GM18951 (cell line): ENCODE data around the gene PRKN.

Experiments
- POLR2A ChIP-seq: IDR thresholded peaks from 4 replicates; pipeline ENCODE4 v1.6.1; 2011; ENCODE audit warnings: mild to moderate bottlenecking; ENCODE audit not compliant: insufficient read length, insufficient read depth; ENCODE audit errors: extremely low read depth
- in situ Hi-C: fragments of 300-500 bp; cut with MboI; formaldehyde crosslinking; loops from one replicate; pipeline ENCODE4 v1.12.0; 2022; ENCODE audit warnings: low sequenced_read_pairs, mixed read lengths, inconsistent platforms; ENCODE audit not compliant: unreplicated experiment

PRKN gene

GRCh38 chr6:161847628-161848027, 879.9 kb downstream of the PRKN start:
- in situ Hi-C loops: no loop called here
- no peak for TF ChIP-seq POLR2A

- in situ Hi-C loops: no loop called here
- no peak for TF ChIP-seq POLR2A
Measured at GRCh38 chr6:161844804-161845203, 882.8 kb downstream of the PRKN start.

- TF ChIP-seq POLR2A: no peak
- in situ Hi-C loops: no loop called here
Measured at GRCh38 chr6:161843066-161843465, 884.5 kb downstream of the PRKN start.

- in situ Hi-C loops: no loop called here
- no peak for TF ChIP-seq POLR2A
Measured at GRCh38 chr6:161840380-161840779, 887.2 kb downstream of the PRKN start.

GRCh38 chr6:161838306-161839035, 889.1 kb downstream of the PRKN start:
- TF ChIP-seq POLR2A: no peak
- in situ Hi-C loops: no loop called here

- in situ Hi-C loops: no loop called here
- TF ChIP-seq POLR2A: no peak
Measured at GRCh38 chr6:161837854-161838253, 889.7 kb downstream of the PRKN start.

- in situ Hi-C loops: no loop called here
- no peak for TF ChIP-seq POLR2A
Measured at GRCh38 chr6:161837449-161837735, 890.2 kb downstream of the PRKN start.

- in situ Hi-C loops: no loop called here
- no peak for TF ChIP-seq POLR2A
Measured at GRCh38 chr6:161836643-161837448, 890.7 kb downstream of the PRKN start.

- TF ChIP-seq POLR2A: no peak
- in situ Hi-C loops: no loop called here
Measured at GRCh38 chr6:161835500-161836215, 891.9 kb downstream of the PRKN start.

- in situ Hi-C loops: no loop called here
- TF ChIP-seq POLR2A: no peak
Measured at GRCh38 chr6:161834426-161834825, 893.1 kb downstream of the PRKN start.

GRCh38 chr6:161833099-161833860, 894.3 kb downstream of the PRKN start:
- TF ChIP-seq POLR2A: no peak
- in situ Hi-C loops: no loop called here

- no peak for TF ChIP-seq POLR2A
- in situ Hi-C loops: no loop called here
Measured at GRCh38 chr6:161832622-161833021, 894.9 kb downstream of the PRKN start.
